H1 (cell line): ENCODE data around the gene APLP1. TPM values are rescaled to one million over a fixed set of nuclear protein-coding genes. Genes with fewer than 3 reads are reported as not detected.

Experiments used
- CTCF ChIA-PET: fragments of 300-600 bp; sonication (Branson Sonifier 250); formaldehyde crosslinking; loops from one replicate; lab custom pipeline; 2021; ENCODE audit not compliant: partially characterized antibody; lab: Charles Lee
- POLR2A ChIA-PET: fragments of 300-600 bp; sonication (Branson Sonifier 250); formaldehyde crosslinking; loops from one replicate; lab custom pipeline; 2021; ENCODE audit warnings: inconsistent platforms; ENCODE audit not compliant: partially characterized antibody; lab: Charles Lee
- DNase-seq, 2 experiments: peaks; one replicate each; pipeline versions ENCODE4 v3.0.0 to v3.0.0-alpha.2; 2010 to 2022; ENCODE audit warnings: low spot score in 2 of 2, low read depth in 1 of 2, mixed read lengths in 1 of 2
- FAIRE-seq: peaks from 2 replicates; lab custom pipeline; 2011; peaks lifted over from hg19 to GRCh38; lab: Jason Lieb, UNC
- H2AFZ ChIP-seq: 2 replicates; pipeline ENCODE4 v1.8.1; 2012; ENCODE audit warnings: low read length, inconsistent platforms
- H2AK5ac ChIP-seq: 2 replicates; pipeline ENCODE4 v1.6.1; 2013; ENCODE audit warnings: low read depth, low read length
- H2BK120ac ChIP-seq: replicated peaks from 2 replicates; pipeline ENCODE3; 2013; ENCODE audit warnings: low read depth, low read length, inconsistent platforms
- H2BK12ac ChIP-seq: 2 replicates; pipeline ENCODE4 v1.6.1; 2013; ENCODE audit warnings: low read depth, low read length
- H2BK15ac ChIP-seq: 2 replicates; pipeline ENCODE4 v1.6.1; 2013; ENCODE audit warnings: low read length
- H2BK20ac ChIP-seq: 2 replicates; pipeline ENCODE4 v1.6.1; 2013; ENCODE audit warnings: low read length
- H2BK5ac ChIP-seq: 2 replicates; pipeline ENCODE4 v1.6.1; 2013; ENCODE audit warnings: low read depth, low read length
- H3K14ac ChIP-seq: 2 replicates; pipeline ENCODE4 v1.6.1; 2013; ENCODE audit warnings: inconsistent platforms; ENCODE audit not compliant: insufficient read length
- H3K18ac ChIP-seq: 2 replicates; pipeline ENCODE4 v1.6.1; 2013; ENCODE audit warnings: low read length; ENCODE audit errors: extremely low read depth
- H3K23ac ChIP-seq: 2 replicates; pipeline ENCODE4 v1.6.1; 2013; ENCODE audit warnings: inconsistent platforms; ENCODE audit not compliant: insufficient read length
- H3K23me2 ChIP-seq: 2 replicates; pipeline ENCODE4 v1.6.1; 2013; ENCODE audit warnings: low read depth, low read length
- H3K27ac ChIP-seq: 2 replicates; pipeline ENCODE4 v1.6.1; 2011; ENCODE audit warnings: low read depth, low read length, inconsistent platforms
- H3K27me3 ChIP-seq, 4 experiments: replicated peaks in 1 of 4; 1 replicate in 1 of 4; 2 replicates in 3 of 4; pipeline versions ENCODE4 v1.6.1 to v1.8.1; 2011 to 2013; ENCODE audit warnings: low read length in 3 of 4, mild to moderate bottlenecking in 3 of 4, inconsistent platforms in 2 of 4, mixed read lengths in 2 of 4, moderate library complexity in 1 of 4; ENCODE audit not compliant: control insufficient read depth in 3 of 4, insufficient read depth in 3 of 4; ENCODE audit errors: extremely low read depth in 1 of 4
- H3K36me3 ChIP-seq, 4 experiments: 2 replicates each; pipeline versions ENCODE4 v1.6.1 to v1.8.1; 2011 to 2013; ENCODE audit warnings: mild to moderate bottlenecking in 4 of 4, low read length in 3 of 4, moderate library complexity in 2 of 4, control low read depth in 1 of 4, inconsistent platforms in 1 of 4; ENCODE audit not compliant: insufficient read depth in 4 of 4, control insufficient read depth in 2 of 4
- H3K4ac ChIP-seq: replicated peaks from 2 replicates; pipeline ENCODE3; 2013; ENCODE audit warnings: low read length, low read depth, mixed read lengths, inconsistent platforms; ENCODE audit not compliant: insufficient read length
- H3K4me1 ChIP-seq, 4 experiments: replicated peaks in 1 of 4; 1 replicate in 1 of 4; 2 replicates in 3 of 4; pipeline versions ENCODE4 v1.6.1 to v1.8.1; 2011 to 2013; ENCODE audit warnings: low read length in 3 of 4, inconsistent platforms in 2 of 4, mixed read lengths in 1 of 4; ENCODE audit not compliant: insufficient read depth in 4 of 4, control insufficient read depth in 3 of 4
- H3K4me2 ChIP-seq, 2 experiments: 2 replicates each; pipeline versions ENCODE4 v1.6.1 to v1.8.1; 2011 to 2013; ENCODE audit warnings: low read depth in 2 of 2, low read length in 2 of 2, control low read depth in 1 of 2, inconsistent platforms in 1 of 2, mild to moderate bottlenecking in 1 of 2; ENCODE audit not compliant: insufficient read depth in 1 of 2
- H3K4me3 ChIP-seq, 4 experiments: fragments of 200-600, 300-600 bp in 1 of 4; sonication (generic), shearing (Covaris generic), sonication (Bioruptor Twin) in 1 of 4; 2 replicates each; pipeline versions ENCODE4 v1.5.1 to v1.8.1; 2011 to 2016; ENCODE audit warnings: low read length in 4 of 4, low read depth in 3 of 4, control low read depth in 2 of 4, inconsistent platforms in 2 of 4, mild to moderate bottlenecking in 2 of 4, mixed read lengths in 1 of 4, moderate library complexity in 1 of 4; ENCODE audit not compliant: insufficient read depth in 2 of 4; ENCODE audit errors: extremely low read depth in 1 of 4
- H3K56ac ChIP-seq: replicated peaks from 2 replicates; pipeline ENCODE3; 2013; ENCODE audit warnings: low read depth, mild to moderate bottlenecking, mixed read lengths, low read length, inconsistent platforms; ENCODE audit not compliant: insufficient read length
- H3K79me1 ChIP-seq: 2 replicates; pipeline ENCODE4 v1.6.1; 2013; ENCODE audit warnings: low read depth, low read length, control low read depth
- H3K79me2 ChIP-seq, 2 experiments: 2 replicates each; pipeline versions ENCODE4 v1.6.1 to v1.8.1; 2012 to 2013; ENCODE audit warnings: low read length in 2 of 2, mild to moderate bottlenecking in 2 of 2, inconsistent platforms in 1 of 2; ENCODE audit not compliant: insufficient read depth in 2 of 2, control insufficient read depth in 1 of 2
- H3K9ac ChIP-seq, 4 experiments: replicated peaks in 1 of 4; 1 replicate in 1 of 4; 2 replicates in 3 of 4; pipeline versions ENCODE4 v1.6.1 to v1.8.1; 2011 to 2013; ENCODE audit warnings: low read depth in 3 of 4, low read length in 3 of 4, control low read depth in 2 of 4, mild to moderate bottlenecking in 2 of 4, moderate library complexity in 2 of 4, inconsistent platforms in 1 of 4; ENCODE audit errors: extremely low read depth in 1 of 4
- H3K9me3 ChIP-seq, 2 experiments: 2 replicates each; pipeline versions ENCODE4 v1.6.1 to v1.8.1; 2012 to 2013; ENCODE audit warnings: mild to moderate bottlenecking in 2 of 2, moderate library complexity in 2 of 2, control low read depth in 1 of 2, inconsistent platforms in 1 of 2, low read depth in 1 of 2, low read length in 1 of 2, mixed read lengths in 1 of 2; ENCODE audit not compliant: insufficient read depth in 2 of 2
- H4K20me1 ChIP-seq, 2 experiments: replicated peaks in 1 of 2; 2 replicates each; pipeline versions ENCODE3 to v1.8.1; 2011 to 2013; ENCODE audit warnings: inconsistent platforms in 2 of 2, low read length in 2 of 2, mild to moderate bottlenecking in 1 of 2; ENCODE audit not compliant: insufficient read depth in 2 of 2, control insufficient read depth in 1 of 2
- H4K5ac ChIP-seq: 2 replicates; pipeline ENCODE4 v1.6.1; 2013; ENCODE audit warnings: low read length, low read depth, mixed read lengths, inconsistent platforms; ENCODE audit not compliant: insufficient read length
- H4K8ac ChIP-seq: 2 replicates; pipeline ENCODE4 v1.8.0; 2013; ENCODE audit warnings: mild to moderate bottlenecking, moderate library complexity, low read length, inconsistent platforms; ENCODE audit not compliant: insufficient read depth; ENCODE audit errors: extremely low read depth
- H4K91ac ChIP-seq: replicated peaks from 2 replicates; pipeline ENCODE3; 2013; ENCODE audit warnings: low read length, mixed read lengths, inconsistent platforms; ENCODE audit not compliant: insufficient read length
- CHD1 ChIP-seq: IDR thresholded peaks from 2 replicates; pipeline ENCODE4 v1.6.1; 2012; ENCODE audit warnings: low read depth, low read length, improper control_type of control experiment
- EZH2 ChIP-seq: fragments of 200-600 bp; sonication (generic); IDR thresholded peaks from 2 replicates; pipeline ENCODE4 v1.7.1; 2012; ENCODE audit warnings: low read depth, mild to moderate bottlenecking, moderate library complexity, low read length, inconsistent platforms; ENCODE audit not compliant: severe bottlenecking
- HDAC2 ChIP-seq, 2 experiments: fragments of 300-600 bp in 1 of 2; sonication (generic) in 1 of 2; IDR thresholded peaks; 2 replicates each; pipeline ENCODE4 v1.6.1; 2011 to 2012; ENCODE audit warnings: low read depth in 2 of 2, low read length in 2 of 2, mild to moderate bottlenecking in 2 of 2, moderate library complexity in 2 of 2, borderline replicate concordance in 1 of 2, inconsistent platforms in 1 of 2
- POLR2AphosphoS5 ChIP-seq: IDR thresholded peaks from 2 replicates; pipeline ENCODE4 v1.6.1; 2011; ENCODE audit warnings: low read depth, low read length
- POU5F1 ChIP-seq: IDR thresholded peaks from 2 replicates; pipeline ENCODE4 v1.6.1; 2011; ENCODE audit warnings: low read depth, mild to moderate bottlenecking, low read length, moderate library complexity
- SRF ChIP-seq: IDR thresholded peaks from 2 replicates; pipeline ENCODE4 v1.6.1; 2011; ENCODE audit warnings: mild to moderate bottlenecking, low read depth, low read length, moderate library complexity
- WGBS, 2 experiments: shearing (Covaris generic) in 1 of 2; methylation state at CpG; one replicate each; pipeline versions ENCODE4 v1.1.6 to v1.1.7; 2013 to 2015; ENCODE audit warnings: low lambda C conversion rate in 2 of 2, mixed read lengths in 2 of 2, inconsistent platforms in 1 of 2, low coverage in 1 of 2, missing lambda C conversion rate in 1 of 2; ENCODE audit not compliant: insufficient replicate concordance in 2 of 2, insufficient coverage in 1 of 2, insufficient read length in 1 of 2; ENCODE audit errors: extremely low coverage in 1 of 2, missing lambda C conversion rate in 1 of 2; 5-methylcytosine and 5-hydroxymethylcytosine counted together
- polyA plus RNA-seq, 7 experiments: library from polyadenylated mRNA; depleted of rRNA in 3 of 7; stranded (reverse) in 5 of 7; unstranded in 2 of 7; fragments of >200 nt in 5 of 7; fragments of 200-250 nt in 2 of 7; gene quantifications; 1 replicate in 5 of 7; 2 replicates in 1 of 7; 4 replicates in 1 of 7; pipeline versions ENCODE4 v1.2.1 to v1.2.3, GENCODE V29; 2011 to 2013; ENCODE audit warnings: missing spikeins in 2 of 7, mixed read lengths in 2 of 7
- total RNA-seq: library from RNA; stranded (reverse); fragmentation: NEBNext Ultra II Directional; extraction: Animal tissue kit (Norgen Biotek cat#: 25700); gene quantifications from 2 replicates; pipeline ENCODE4 v1.2.1, GENCODE V29; 2021
- TF ChIP-seq, protein P1 (sequence below): IDR thresholded peaks from 2 replicates; pipeline ENCODE4 v1.6.1; 2011; ENCODE audit warnings: low read depth, mild to moderate bottlenecking, low read length; ENCODE audit not compliant: insufficient read depth

Gene APLP1
- total and polyA plus RNA-seq, 2 of the 8 experiments (the other 6 are each of a cell fraction or from before 2014, with no cell fraction given) = 19.9 to 22.0 TPM

GRCh38 chr19:35860818-35861639 is 7.3 kb upstream of the APLP1 start:
- peak overlapping the region; percentile 47 for H4K5ac ChIP-seq
- no peaks in the 10 kb centered on the region for H3K9me3 ChIP-seq
- peaks cover 7 to 58% (median 52%) of the 10 kb centered on the region in 4 experiments for H3K27me3 ChIP-seq
- no peak overlapping the region for H2AK5ac ChIP-seq
- H3K4me1 ChIP-seq = peaks cover 0 to 15% (median 10%) of the 10 kb centered on the region in 4 experiments; a peak in 5 of 7 replicates
- no peak overlapping the region for H3K23ac ChIP-seq
- ChIA-PET CTCF (interaction anchor here (0.6 to 2.9 kb wide), 7 partner anchors 9 to 725 kb away, joined by 3 to 18 read pairs (median 3); no protein-coding TSS in a partner anchor), POLR2A (interaction anchor here (0.6 to 1.7 kb wide), 8 partner anchors 9 to 193 kb away, joined by 3 to 20 read pairs (median 4); partner anchors contain the start of genes NPHS1, SYNE4 and THAP8)
- H3K14ac ChIP-seq = no peak overlapping the region
- no peaks in the 10 kb centered on the region for H3K36me3 ChIP-seq
- no peak overlapping the region for H2BK5ac ChIP-seq
- no peak overlapping the region for H2BK20ac ChIP-seq
- H3K4ac ChIP-seq = peak overlapping the region; percentile 92
- H3K79me2 ChIP-seq = no peaks in the 10 kb centered on the region
- peak overlapping the region; percentile 49 for H3K56ac ChIP-seq
- peak overlapping the region; percentile 83 for H4K91ac ChIP-seq
- H3K18ac ChIP-seq = peak overlapping the region; percentile 48; the same call in 1 of the 2 replicates
- peak overlapping the region; percentile 30 to 60 (median 51) for H3K4me3 ChIP-seq
- H4K8ac ChIP-seq = peak overlapping the region; percentile 80; the same call in 1 of the 2 replicates
- H2AFZ ChIP-seq = peak overlapping the region; percentile 25; the same call in 1 of the 2 replicates
- FAIRE-seq (no peak), DNase-seq (peak; percentile 79 to 90)
- 8% methylated on average over 55 of the region's 55 CpGs; no CpG with 5 or more reads in 1 of the 2 experiments for WGBS, 2 experiments
- H3K79me1 ChIP-seq = no peaks in the 10 kb centered on the region
- no peak overlapping the region for H3K9ac ChIP-seq
- no peak overlapping the region for H2BK12ac ChIP-seq
- H4K20me1 ChIP-seq = peaks cover 0 to 3% of the 10 kb centered on the region in 2 experiments
- H3K4me2 ChIP-seq = peak overlapping the region; percentile 80 to 96
- peak overlapping the region; percentile 96; the same call in 1 of the 2 replicates for H2BK15ac ChIP-seq
- H3K23me2 ChIP-seq = peaks cover 22% of the 10 kb centered on the region
- no peak overlapping the region for H2BK120ac ChIP-seq
- H3K27ac ChIP-seq = no peak overlapping the region
- TF ChIP-seq POU5F1 = no peak
- TF ChIP-seq, protein P1, sequence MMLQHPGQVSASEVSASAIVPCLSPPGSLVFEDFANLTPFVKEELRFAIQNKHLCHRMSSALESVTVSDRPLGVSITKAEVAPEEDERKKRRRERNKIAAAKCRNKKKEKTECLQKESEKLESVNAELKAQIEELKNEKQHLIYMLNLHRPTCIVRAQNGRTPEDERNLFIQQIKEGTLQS = no peak
- TF ChIP-seq HDAC2 (IDR thresholded peaks at IDR 0.05; ENCODE audit: borderline replicate concordance in 1 of 2, low read depth in 2 of 2, low read length in 2 of 2) = no peak; a peak in 1 of 4 replicates
- peak; percentile 53 for TF ChIP-seq EZH2
- TF ChIP-seq CHD1 = no peak
- no peak for TF ChIP-seq SRF
- TF ChIP-seq POLR2AphosphoS5 = no peak
